Panc1 (cell line): ENCODE data around the gene EPB41L5. TPM values are rescaled to one million over a fixed set of nuclear protein-coding genes. Genes with fewer than 3 reads are reported as not detected.

ENCODE experiments used
- ATAC-seq: fragments of 200-7000 bp; cut with Tn5 transposase; 2 replicates; pipeline ENCODE4 v1.9.1; 2020; ENCODE audit warnings: mild to moderate bottlenecking, moderate library complexity
- Bru-seq: library from RNA; stranded (reverse); fragments of 400-500 nt; gene quantifications from one replicate; lab custom pipeline; 2021; lab: Mats Ljungman, UMichigan
- BruChase-seq, 2 experiments: library from RNA; stranded (reverse); fragments of 400-500 nt; gene quantifications; one replicate each; lab custom pipeline; 2021; lab: Mats Ljungman, UMichigan
- BruUV-seq: library from RNA; stranded (reverse); fragments of 400-500 nt; replicated peaks from 2 replicates; lab custom pipeline; 2021; lab: Mats Ljungman, UMichigan
- CTCF ChIA-PET: fragments of 300-600 bp; sonication (Branson Sonifier 250); formaldehyde crosslinking; loops from one replicate; lab custom pipeline; 2022; ENCODE audit warnings: antibody characterized with exemption; lab: Charles Lee
- POLR2A ChIA-PET: fragments of 300-600 bp; sonication (Branson Sonifier 250); formaldehyde crosslinking; loops from one replicate; lab custom pipeline; 2022; ENCODE audit warnings: antibody characterized with exemption; lab: Charles Lee
- DNase-seq: peaks from one replicate; pipeline ENCODE4 v3.0.0-alpha.2; 2010; ENCODE audit warnings: low read depth, low spot score
- H3K27ac ChIP-seq: 2 replicates; pipeline ENCODE4 v1.5.1; 2011; ENCODE audit warnings: mild to moderate bottlenecking, low read length, inconsistent platforms
- H3K27me3 ChIP-seq: fragments of 200-500 bp; sonication (Bioruptor generic); 2 replicates; pipeline ENCODE4 v1.6.0; 2014; ENCODE audit warnings: low read length, inconsistent platforms; ENCODE audit not compliant: control insufficient read depth, insufficient read depth
- H3K36me3 ChIP-seq: fragments of 200-500 bp; sonication (Bioruptor generic); 2 replicates; pipeline ENCODE4 v1.5.1; 2014; ENCODE audit warnings: inconsistent platforms, mild to moderate bottlenecking, low read length, moderate library complexity; ENCODE audit not compliant: control insufficient read depth, insufficient read depth
- H3K4me1 ChIP-seq: 2 replicates; pipeline ENCODE4 v1.5.1; 2011; ENCODE audit warnings: inconsistent platforms, mild to moderate bottlenecking, low read length, moderate library complexity; ENCODE audit not compliant: control insufficient read depth, insufficient read depth
- H3K4me3 ChIP-seq, 2 experiments: 2 replicates each; pipeline ENCODE4 v1.5.1; 2011 to 2012; ENCODE audit warnings: low read depth in 2 of 2, low read length in 2 of 2, mild to moderate bottlenecking in 2 of 2, inconsistent platforms in 1 of 2, moderate library complexity in 1 of 2
- H3K9me3 ChIP-seq: fragments of 200-500 bp; sonication (Bioruptor generic); 2 replicates; pipeline ENCODE4 v1.5.1; 2014; ENCODE audit warnings: low read depth, mild to moderate bottlenecking, inconsistent platforms, low read length, moderate library complexity; ENCODE audit not compliant: control insufficient read depth, insufficient read depth
- CTCF ChIP-seq: fragments of 450-650 bp; IDR thresholded peaks from 2 replicates; pipeline ENCODE4 v1.5.1; 2017; ENCODE audit warnings: mild to moderate bottlenecking
- POLR2AphosphoS5 ChIP-seq: IDR thresholded peaks from 2 replicates; pipeline ENCODE4 v1.6.1; 2012; ENCODE audit warnings: mild to moderate bottlenecking, low read depth, low read length, moderate library complexity
- REST ChIP-seq, 2 experiments: IDR thresholded peaks; 2 replicates each; pipeline ENCODE4 v1.6.1; 2011 to 2012; ENCODE audit warnings: low read depth in 2 of 2, control low read depth in 1 of 2, low read length in 1 of 2, mild to moderate bottlenecking in 1 of 2, moderate library complexity in 1 of 2; ENCODE audit not compliant: insufficient read depth in 1 of 2
- SIN3A ChIP-seq: IDR thresholded peaks from 2 replicates; pipeline ENCODE4 v1.6.1; 2012; ENCODE audit warnings: low read depth, mild to moderate bottlenecking, low read length, moderate library complexity, borderline replicate concordance; ENCODE audit not compliant: insufficient read depth
- TCF7L2 ChIP-seq: IDR thresholded peaks from 2 replicates; pipeline ENCODE4 v1.6.1; 2011; ENCODE audit warnings: mild to moderate bottlenecking, low read depth, low read length, inconsistent platforms
- in situ Hi-C: cut with HindIII; loops from 2 replicates; pipeline ENCODE4 v1.10.0; 2016; ENCODE audit warnings: low sequenced_read_pairs, low pct_unique_long_range_greater_than_20kb
- intact Hi-C: fragments of 100-400 bp; cut with micrococcal nuclease; formaldehyde crosslinking; loops from one replicate; pipeline ENCODE4 v1.10.0; 2022; ENCODE audit not compliant: unreplicated experiment
- long read RNA-seq: library from polyadenylated mRNA; unstranded; transcript quantifications from one replicate; pipeline ENCODE4 v2.0.0, GENCODE V29; 2021; ENCODE audit not compliant: unreplicated experiment
- polyA plus RNA-seq: library from polyadenylated mRNA; unstranded; fragments of >200 nt; gene quantifications from one replicate; pipeline ENCODE4 v1.2.1, GENCODE V29; 2012; ENCODE audit warnings: missing spikeins; ENCODE audit not compliant: insufficient read length
- total RNA-seq: library from RNA; stranded (reverse); gene quantifications from one replicate; pipeline ENCODE4 v1.2.1, GENCODE V29; 2021; ENCODE audit not compliant: unreplicated experiment

The EPB41L5 gene
- 42.2 TPM for total RNA-seq
- polyA plus RNA-seq = 17.8 TPM
- Bru-seq, nascent RNA = percentile 84 among the genes with signal in this experiment
- percentile 85 among the genes with signal in this experiment for BruChase-seq, experiment 1, labeled RNA remaining after a 2-hour chase
- BruChase-seq, experiment 2, labeled RNA remaining after a 6-hour chase = percentile 85 among the genes with signal in this experiment
- long read RNA-seq, full-length matches to known transcripts = 32 of 61 reads
- long read RNA-seq, partial matches to known transcripts = 10 of 61 reads
- long read RNA-seq, other reads (novel, unspliced or antisense) = 19 of 61 reads

- intact Hi-C loops = no loop called here
- Histone ChIP-seq H3K36me3 (no peaks in the 10 kb centered on the region), H3K9me3 (no peaks in the 10 kb centered on the region), H3K27me3 (no peaks in the 10 kb centered on the region), H3K4me3 (peak within 1 kb of the TSS; percentile 82 to 87), H3K4me1 (peaks cover 19% of the 10 kb centered on the region), H3K27ac (peak within 1 kb of the TSS; percentile 87)
- peak; percentile 58 for TF ChIP-seq POLR2AphosphoS5
- peak; percentile 89; the same call in 1 of the 2 replicates for TF ChIP-seq SIN3A
- peak; percentile 63; the same call in 1 of the 2 replicates for TF ChIP-seq TCF7L2
- TF ChIP-seq CTCF = no peak
- no peak for TF ChIP-seq REST (IDR thresholded peaks at IDR 0.05; ENCODE audit: insufficient read depth in 1 of 2, low read depth in 2 of 2, low read length in 1 of 2)
- peak; percentile 96 for ATAC-seq
- DNase-seq = peak; percentile 30
- in situ Hi-C loops = no loop called here
- CTCF ChIA-PET = no interaction called here
- POLR2A ChIA-PET = interaction anchor here (0.6 kb wide), 1 partner anchor 240 kb away, joined by 3 read pairs; the partner anchor contains the start of gene RALB
- no TSS peak for BruUV-seq
Measured at GRCh38 chr2:120012771-120013596, at the start of gene EPB41L5. EPB41L5 (plus strand) TSS chr2:120013077; CDS start chr2:120019085, 6,008 bp downstream.

- in situ Hi-C loops = no loop called here
Measured at GRCh38 chr2:119981896-119982295, 31.0 kb upstream of the EPB41L5 start.

More at GRCh38 chr2:119981896-119982295, 31.0 kb upstream of the EPB41L5 start:
- Histone ChIP-seq H3K36me3 (no peaks in the 10 kb centered on the region; the same call in 1 of the 2 replicates), H3K27me3 (no peaks in the 10 kb centered on the region), H3K27ac (no peak overlapping the region), H3K4me3 (no peak overlapping the region), H3K4me1 (no peaks in the 10 kb centered on the region), H3K9me3 (no peaks in the 10 kb centered on the region)
- TF ChIP-seq SIN3A = no peak
- no peak for TF ChIP-seq CTCF
- TF ChIP-seq TCF7L2 = no peak
- no peak for TF ChIP-seq POLR2AphosphoS5
- TF ChIP-seq REST (IDR thresholded peaks at IDR 0.05; ENCODE audit: insufficient read depth in 1 of 2, low read depth in 2 of 2, low read length in 1 of 2) = no peak
- DNase-seq (no peak), ATAC-seq (no peak)
- BruUV-seq = no TSS peak
- ChIA-PET CTCF (no interaction called here), POLR2A (no interaction called here)
- intact Hi-C loops = no loop called here
